Activated CD4-positive, alpha-beta T cell treated with anti-CD3 and anti-CD28 coated beads for 48 hours (primary cell): ENCODE results near the gene DHX30.
A peak's percentile ranks its signal among the peaks of the same experiment; 100 is the strongest.
"Not testable (repeated sequence)": the region's sequence is repeated elsewhere in the genome, so short reads cannot be mapped to it uniquely, and the experiment has no call there.

ENCODE experiments used
- DNase-seq: peaks from one replicate; pipeline ENCODE4 v3.0.0-alpha.2; 2020

DHX30 gene

GRCh38 chr3:47804577-47804976 lies 1.6 kb downstream of the DHX30 start:
- no peak for DNase-seq

GRCh38 chr3:47813551-47814177 lies 10.7 kb downstream of the DHX30 start:
- no peak for DNase-seq

- DNase-seq, result no peak
Measured at GRCh38 chr3:47817609-47818008, 14.7 kb downstream of the DHX30 start.

- DNase-seq, result peak; percentile 84
Measured at GRCh38 chr3:47824541-47825473, 21.9 kb downstream of the DHX30 start.

GRCh38 chr3:47825590-47825989 lies 22.7 kb downstream of the DHX30 start:
- no peak for DNase-seq

GRCh38 chr3:47829482-47829881 lies 26.5 kb downstream of the DHX30 start:
- DNase-seq, result not testable (repeated sequence)

GRCh38 chr3:47836986-47837385 lies 34.0 kb downstream of the DHX30 start:
- DNase-seq, result no peak

- no peak for DNase-seq
Measured at GRCh38 chr3:47838503-47838902, 35.6 kb downstream of the DHX30 start.

GRCh38 chr3:47841786-47842349 lies 38.9 kb downstream of the DHX30 start:
- DNase-seq, result no peak

GRCh38 chr3:47846186-47846879 lies 43.4 kb downstream of the DHX30 start:
- DNase-seq, result no peak

- no peak for DNase-seq
Measured at GRCh38 chr3:47846880-47847248, 43.9 kb downstream of the DHX30 start.

- no peak for DNase-seq
Measured at GRCh38 chr3:47847260-47847659, 44.3 kb downstream of the DHX30 start.

- DNase-seq, result no peak
Measured at GRCh38 chr3:47847801-47848518, 45.0 kb downstream of the DHX30 start.

GRCh38 chr3:47848599-47849117 lies 45.7 kb downstream of the DHX30 start:
- DNase-seq, result no peak

GRCh38 chr3:47849186-47849698 lies 46.3 kb downstream of the DHX30 start:
- DNase-seq, result no peak

- peak; percentile 19 for DNase-seq
Measured at GRCh38 chr3:47849699-47850563, 47.0 kb downstream of the DHX30 start.

GRCh38 chr3:47850564-47851410 lies 47.8 kb downstream of the DHX30 start:
- no peak for DNase-seq

- no peak for DNase-seq
Measured at GRCh38 chr3:47851888-47852603, 49.1 kb downstream of the DHX30 start.
